WTC11 (cell line): ENCODE results near the gene CEBPZOS. TPM values are rescaled to one million over a fixed set of nuclear protein-coding genes. Genes with fewer than 3 reads are reported as not detected.
A peak's percentile ranks its signal among the peaks of the same experiment; 100 is the strongest.

Experiments
- ATAC-seq: fragments of 200-7000 bp; cut with Tn5 transposase; 2 replicates; pipeline ENCODE4 v1.10.0; 2021; ENCODE audit warnings: mild to moderate bottlenecking, moderate library complexity
- CTCF ChIA-PET: fragments of 300-600 bp; sonication (Branson Sonifier 250); formaldehyde crosslinking; loops from one replicate; lab custom pipeline; 2021; ENCODE audit warnings: antibody characterized with exemption; lab: Charles Lee
- POLR2A ChIA-PET: fragments of 350-600 bp; sonication (Branson Sonifier 250); formaldehyde crosslinking; loops from one replicate; lab custom pipeline; 2021; ENCODE audit warnings: antibody characterized with exemption; lab: Charles Lee
- DNase-seq: peaks from one replicate; pipeline ENCODE4 v3.0.0; 2021; ENCODE audit warnings: low spot score
- H3K27ac Mint-ChIP-seq: 2 replicates; pipeline ENCODE4 v1.8.0; 2021; ENCODE audit warnings: mixed read lengths
- H3K27me3 Mint-ChIP-seq: 2 replicates; pipeline ENCODE4 v1.8.0; 2021; ENCODE audit warnings: low read depth, mild to moderate bottlenecking, moderate library complexity, mixed read lengths
- H3K36me3 Mint-ChIP-seq: 2 replicates; pipeline ENCODE4 v1.8.0; 2021; ENCODE audit warnings: mixed read lengths
- H3K4me1 Mint-ChIP-seq: 2 replicates; pipeline ENCODE4 v1.8.0; 2022; ENCODE audit warnings: mixed read lengths
- H3K4me3 Mint-ChIP-seq: 2 replicates; pipeline ENCODE4 v1.8.0; 2021; ENCODE audit warnings: mild to moderate bottlenecking, moderate library complexity, mixed read lengths
- H3K9me3 Mint-ChIP-seq: 2 replicates; pipeline ENCODE4 v1.8.0; 2021; ENCODE audit warnings: mixed read lengths
- CDX4 ChIP-seq: fragments of 250-450 bp; sonication (Bioruptor Pico); IDR thresholded peaks from 2 replicates; pipeline ENCODE4 v1.9.0; 2021; ENCODE audit warnings: moderate library complexity, mild to moderate bottlenecking, inconsistent platforms, borderline replicate concordance
- CREM ChIP-seq: sonication (generic); formaldehyde crosslinking; IDR thresholded peaks from 2 replicates; pipeline ENCODE4 v1.8.1; 2022; ENCODE audit warnings: mild to moderate bottlenecking, missing genetic modification reagents, moderate library complexity
- CTCF ChIP-seq: fragments of 200-600 bp; IDR thresholded peaks from 2 replicates; pipeline ENCODE4 v1.8.0; 2022; ENCODE audit warnings: antibody characterized with exemption
- E2F1 ChIP-seq: sonication (generic); formaldehyde crosslinking; IDR thresholded peaks from 2 replicates; pipeline ENCODE4 v1.8.0; 2022; ENCODE audit warnings: mild to moderate bottlenecking, missing genetic modification reagents
- ESRRA ChIP-seq: sonication (generic); formaldehyde crosslinking; IDR thresholded peaks from 2 replicates; pipeline ENCODE4 v1.8.1; 2022; ENCODE audit warnings: mild to moderate bottlenecking, missing genetic modification reagents, borderline replicate concordance
- ETV6 ChIP-seq: sonication (generic); formaldehyde crosslinking; IDR thresholded peaks from 2 replicates; pipeline ENCODE4 v1.8.1; 2022; ENCODE audit warnings: mild to moderate bottlenecking, missing genetic modification reagents
- FOXJ3 ChIP-seq: sonication (generic); formaldehyde crosslinking; IDR thresholded peaks from 2 replicates; pipeline ENCODE4 v1.9.0; 2021; ENCODE audit warnings: missing genetic modification reagents, mild to moderate bottlenecking, borderline replicate concordance
- HMGA2 ChIP-seq: fragments of 250-450 bp; sonication (Bioruptor Pico); IDR thresholded peaks from 2 replicates; pipeline ENCODE4 v1.4.0; 2021; ENCODE audit warnings: mild to moderate bottlenecking, moderate library complexity
- JUN ChIP-seq: sonication (generic); formaldehyde crosslinking; IDR thresholded peaks from 2 replicates; pipeline ENCODE4 v1.8.0; 2023; ENCODE audit warnings: mild to moderate bottlenecking, missing genetic modification reagents
- NFATC4 ChIP-seq: fragments of 250-450 bp; sonication (Bioruptor Pico); IDR thresholded peaks from 2 replicates; pipeline ENCODE4 v1.9.0; 2021; ENCODE audit warnings: mild to moderate bottlenecking
- OVOL2 ChIP-seq: fragments of 250-450 bp; sonication (Bioruptor Pico); IDR thresholded peaks from 2 replicates; pipeline ENCODE4 v1.9.0; 2021; ENCODE audit warnings: mild to moderate bottlenecking, borderline replicate concordance
- RELA ChIP-seq: sonication (generic); formaldehyde crosslinking; IDR thresholded peaks from 2 replicates; pipeline ENCODE4 v1.8.1; 2022; ENCODE audit warnings: missing genetic modification reagents, mild to moderate bottlenecking, borderline replicate concordance
- STAT6 ChIP-seq: sonication (generic); formaldehyde crosslinking; conservative IDR thresholded peaks from 2 replicates; pipeline ENCODE4 v1.8.1; 2023; ENCODE audit warnings: mild to moderate bottlenecking, low read depth, missing genetic modification reagents, moderate library complexity
- ZBTB21 ChIP-seq: sonication (generic); formaldehyde crosslinking; IDR thresholded peaks from 2 replicates; pipeline ENCODE4 v1.8.1; 2023; ENCODE audit warnings: mild to moderate bottlenecking, missing genetic modification reagents, borderline replicate concordance
- ZNF121 ChIP-seq: sonication (generic); formaldehyde crosslinking; IDR thresholded peaks from 2 replicates; pipeline ENCODE4 v1.8.0; 2023; ENCODE audit warnings: missing genetic modification reagents
- total RNA-seq: library from RNA; stranded (reverse); gene quantifications from 3 replicates; pipeline ENCODE4 v1.2.3, GENCODE V29; 2021
- TF ChIP-seq, protein P1 (sequence below): sonication (generic); formaldehyde crosslinking; IDR thresholded peaks from 2 replicates; pipeline ENCODE4 v1.8.1; 2023; ENCODE audit warnings: mild to moderate bottlenecking, missing genetic modification reagents

Gene CEBPZOS
- total RNA-seq, 1 experiment from 2014 or later = 129 TPM

DNA sequence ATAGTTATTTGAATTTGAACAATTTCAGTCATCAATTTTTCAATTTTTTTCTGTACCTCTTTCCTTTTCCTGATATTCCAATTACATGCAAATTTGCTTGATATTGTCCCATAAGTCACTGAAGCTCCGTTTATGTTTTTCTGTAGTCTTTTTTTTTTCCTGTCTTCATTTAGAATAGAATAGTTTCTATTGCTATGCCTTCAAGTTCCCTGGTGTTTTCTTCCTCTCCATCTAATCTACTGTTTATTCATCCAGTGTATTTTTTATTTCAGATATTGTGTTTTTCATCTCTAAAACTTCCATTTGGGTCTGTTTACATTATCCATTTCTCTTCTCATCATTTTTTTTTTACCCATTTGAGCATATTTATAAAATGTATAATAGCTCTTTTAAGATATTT is 31.5 kb upstream of the CEBPZOS start:
- H3K27ac Mint-ChIP-seq = no peak overlapping the region
- ATAC-seq (no peak), DNase-seq (no peak)
- TF ChIP-seq, protein P1, sequence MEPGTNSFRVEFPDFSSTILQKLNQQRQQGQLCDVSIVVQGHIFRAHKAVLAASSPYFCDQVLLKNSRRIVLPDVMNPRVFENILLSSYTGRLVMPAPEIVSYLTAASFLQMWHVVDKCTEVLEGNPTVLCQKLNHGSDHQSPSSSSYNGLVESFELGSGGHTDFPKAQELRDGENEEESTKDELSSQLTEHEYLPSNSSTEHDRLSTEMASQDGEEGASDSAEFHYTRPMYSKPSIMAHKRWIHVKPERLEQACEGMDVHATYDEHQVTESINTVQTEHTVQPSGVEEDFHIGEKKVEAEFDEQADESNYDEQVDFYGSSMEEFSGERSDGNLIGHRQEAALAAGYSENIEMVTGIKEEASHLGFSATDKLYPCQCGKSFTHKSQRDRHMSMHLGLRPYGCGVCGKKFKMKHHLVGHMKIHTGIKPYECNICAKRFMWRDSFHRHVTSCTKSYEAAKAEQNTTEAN = no peak
- TF ChIP-seq ZBTB21 (CRISPR knock-in tag) = no peak
- TF ChIP-seq OVOL2 (CRISPR knock-in tag) = no peak
- no peak for TF ChIP-seq NFATC4 (CRISPR knock-in tag)
- no peak for TF ChIP-seq E2F1
- TF ChIP-seq CREM (CRISPR knock-in tag) = no peak
- TF ChIP-seq, all 79 proteins: peak for 0
- H3K27me3 Mint-ChIP-seq = no peaks in the 10 kb centered on the region
- ChIA-PET POLR2A (interaction anchor here (0.7 kb wide), 2 partner anchors 206 to 743 kb away, joined by 3 to 4 read pairs; no protein-coding TSS in a partner anchor), CTCF (no interaction called here)
- peaks cover 26% of the 10 kb centered on the region for H3K9me3 Mint-ChIP-seq
- H3K36me3 Mint-ChIP-seq = peaks cover 22% of the 10 kb centered on the region
- H3K4me3 Mint-ChIP-seq = no peak overlapping the region
- peaks cover 7% of the 10 kb centered on the region for H3K4me1 Mint-ChIP-seq

GRCh38 chr2:37167636-37168180 is 28.6 kb upstream of the CEBPZOS start:
- H3K4me1 Mint-ChIP-seq = peaks cover 7% of the 10 kb centered on the region
- H3K4me3 Mint-ChIP-seq = no peak overlapping the region
- H3K27ac Mint-ChIP-seq = no peak overlapping the region; the same call in 1 of the 2 replicates
- peaks cover 22% of the 10 kb centered on the region for H3K36me3 Mint-ChIP-seq
- ATAC-seq (no peak), DNase-seq (no peak)
- ChIA-PET CTCF (interaction anchor here (0.6 to 1.7 kb wide), 8 partner anchors 9 to 84 kb away, joined by 3 to 6 read pairs (median 4); partner anchors contain the start of gene EIF2AK2), POLR2A (no interaction called here)
- H3K9me3 Mint-ChIP-seq = peaks cover 26% of the 10 kb centered on the region
- peak; percentile 99 for TF ChIP-seq HMGA2 (CRISPR knock-in tag)
- TF ChIP-seq, protein P1 = no peak
- H3K27me3 Mint-ChIP-seq = no peaks in the 10 kb centered on the region

- Mint-ChIP-seq H3K4me1 (peaks cover 7% of the 10 kb centered on the region), H3K9me3 (peaks cover 24% of the 10 kb centered on the region), H3K4me3 (no peak overlapping the region), H3K36me3 (peaks cover 22% of the 10 kb centered on the region), H3K27ac (peak overlapping the region; percentile 72; the same call in 1 of the 2 replicates), H3K27me3 (no peaks in the 10 kb centered on the region)
- TF ChIP-seq CTCF (peak; percentile 67), ZNF121 (CRISPR knock-in tag) (peak; percentile 82; the same call in 1 of the 2 replicates), JUN (no peak)
- ChIA-PET POLR2A (no interaction called here), CTCF (interaction anchor here (0.6 to 1.7 kb wide), 11 partner anchors 9 to 97 kb away, joined by 3 to 6 read pairs (median 4); partner anchors contain the start of genes CEBPZ, EIF2AK2 and NDUFAF7)
- ATAC-seq (peak; percentile 99), DNase-seq (peak; percentile 37)
Observed at GRCh38 chr2:37168217-37168981, 27.9 kb upstream of the CEBPZOS start.

GRCh38 chr2:37171624-37171950 is 24.7 kb upstream of the CEBPZOS start:
- Mint-ChIP-seq H3K27ac (no peak overlapping the region), H3K4me1 (peaks cover 7% of the 10 kb centered on the region), H3K36me3 (no peaks in the 10 kb centered on the region), H3K4me3 (no peak overlapping the region), H3K27me3 (no peaks in the 10 kb centered on the region), H3K9me3 (no peaks in the 10 kb centered on the region)
- POLR2A ChIA-PET = no interaction called here
- CTCF ChIA-PET = no interaction called here
- DNase-seq (no peak), ATAC-seq (no peak)
- TF ChIP-seq RELA (CRISPR knock-in tag) = no peak
- no peak for TF ChIP-seq STAT6
- no peak for TF ChIP-seq ETV6 (CRISPR knock-in tag)
- TF ChIP-seq, protein P1 = no peak
- no peak for TF ChIP-seq FOXJ3 (CRISPR knock-in tag)
- no peak for TF ChIP-seq CDX4 (CRISPR knock-in tag)
- TF ChIP-seq HMGA2 (CRISPR knock-in tag) = no peak
- no peak for TF ChIP-seq ESRRA (CRISPR knock-in tag)
